NCI-H82 treated with DMSO at 0.1 percent for 48 hours (cell line): Measurements from ENCODE around the gene RAB4B.
"Not testable (repeated sequence)": the region's sequence is repeated elsewhere in the genome, so short reads cannot be mapped to it uniquely, and the experiment has no call there.

Experiments used
- DNase-seq: peaks from one replicate; lab custom pipeline; 2025; ENCODE audit not compliant: unreplicated experiment; lab: John Stamatoyannopoulos, UW

RAB4B gene

DNA sequence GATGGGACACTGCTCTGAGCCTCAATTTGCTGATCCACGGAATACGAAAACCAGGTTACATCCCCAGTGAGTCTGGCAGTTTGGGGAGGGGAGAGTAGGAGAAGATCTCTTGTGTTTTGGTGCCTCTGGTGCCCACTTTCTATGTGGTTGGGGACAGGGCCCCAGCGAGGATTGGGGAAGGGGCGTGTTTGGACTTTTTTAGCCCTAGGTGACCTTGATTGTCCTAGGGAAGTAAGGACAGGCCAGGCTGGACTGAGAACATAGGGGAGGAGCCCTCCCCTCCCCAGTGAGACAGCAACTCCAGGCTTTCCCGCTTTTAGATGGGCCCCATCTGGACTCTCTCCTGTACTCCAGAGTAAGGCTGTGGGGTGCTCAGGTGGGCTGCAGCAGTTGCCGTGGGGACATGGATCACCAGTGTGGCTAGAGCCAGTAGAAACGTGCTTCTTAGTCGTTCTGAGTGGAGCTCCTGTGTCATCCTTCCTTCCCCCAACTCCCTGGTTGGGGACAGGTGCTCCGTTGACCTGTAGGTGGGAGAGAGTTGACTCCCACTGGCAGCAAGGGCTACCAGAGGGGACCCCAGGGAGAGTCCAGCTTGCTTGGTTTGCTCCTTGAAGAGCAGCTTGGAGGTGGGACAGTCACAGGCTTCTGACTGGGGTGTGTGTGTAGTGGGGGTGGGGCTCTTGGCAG, 25.3 kb downstream of the RAB4B start:
- no peak for DNase-seq

DNA sequence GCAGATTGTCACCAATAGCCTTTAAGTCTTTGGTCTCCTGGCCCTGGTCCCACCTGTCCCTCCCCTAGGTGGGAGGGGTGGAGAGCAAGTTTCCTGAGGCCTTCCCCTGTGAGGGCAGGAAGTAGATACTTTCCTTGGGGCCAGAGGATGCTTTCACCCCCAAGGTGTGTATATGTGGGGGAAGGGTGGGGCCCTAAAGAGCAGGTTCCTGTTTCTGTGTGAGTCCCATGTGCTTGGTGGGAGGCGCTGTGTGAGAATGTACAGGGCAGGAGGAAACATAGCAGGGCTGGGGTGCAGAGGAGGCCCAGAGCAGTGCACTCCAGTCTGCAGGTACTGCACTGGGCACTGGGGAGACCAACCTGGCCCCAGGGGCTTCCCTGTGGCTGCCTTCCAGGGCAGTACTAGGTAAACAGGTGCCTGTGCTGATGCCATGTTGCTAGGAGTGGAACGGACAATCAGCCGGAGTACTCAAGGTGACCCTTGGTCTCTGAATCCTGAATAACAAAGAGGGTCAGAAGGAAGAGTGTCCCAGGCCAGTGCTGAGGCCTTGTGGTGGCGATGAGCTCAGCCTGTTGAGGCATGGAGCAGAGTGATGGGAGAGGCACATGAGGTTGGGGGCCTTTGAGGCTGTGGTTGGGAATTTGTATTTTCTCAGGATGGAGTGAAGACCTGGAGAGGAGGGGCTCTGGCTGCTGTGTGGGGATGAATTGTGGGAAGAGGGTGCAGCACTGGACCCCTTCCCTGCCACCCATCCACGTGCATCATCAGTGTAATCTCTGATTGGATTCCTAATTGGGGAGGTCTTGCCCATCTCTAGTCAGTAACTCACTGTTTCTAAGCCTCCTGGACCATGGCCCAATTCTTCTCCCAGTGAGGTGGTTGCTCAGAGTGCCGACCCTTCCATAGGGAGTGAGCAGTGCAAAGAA, 26.1 kb downstream of the RAB4B start:
- no peak for DNase-seq

- no peak for DNase-seq
Observed at GRCh38 chr19:40804783-40805242, 26.8 kb downstream of the RAB4B start.

- no peak for DNase-seq
Observed at GRCh38 chr19:40805258-40805868, 27.3 kb downstream of the RAB4B start.

- no peak for DNase-seq
Observed at GRCh38 chr19:40806423-40807146, 28.5 kb downstream of the RAB4B start.

- no peak for DNase-seq
Observed at GRCh38 chr19:40807147-40808020, 29.3 kb downstream of the RAB4B start.

DNA sequence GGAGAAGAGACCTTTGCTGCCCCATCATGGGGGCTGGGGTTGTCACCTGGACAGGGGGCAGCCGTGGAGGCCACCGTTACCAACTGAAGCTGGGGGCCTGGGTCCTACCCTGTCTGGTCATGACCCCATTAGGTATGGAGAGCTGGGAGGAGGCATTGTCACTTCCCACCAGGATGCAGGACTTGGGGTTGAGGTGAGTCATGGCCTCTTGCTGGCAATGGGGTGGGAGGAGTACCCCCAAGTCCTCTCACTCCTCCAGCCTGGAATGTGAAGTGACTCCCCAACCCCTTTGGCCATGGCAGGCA, 29.9 kb downstream of the RAB4B start:
- no peak for DNase-seq

- DNase-seq, result no peak
Observed at GRCh38 chr19:40808497-40808896, 30.4 kb downstream of the RAB4B start.

GRCh38 chr19:40809358-40810086, 31.5 kb downstream of the RAB4B start:
- no peak for DNase-seq

DNA sequence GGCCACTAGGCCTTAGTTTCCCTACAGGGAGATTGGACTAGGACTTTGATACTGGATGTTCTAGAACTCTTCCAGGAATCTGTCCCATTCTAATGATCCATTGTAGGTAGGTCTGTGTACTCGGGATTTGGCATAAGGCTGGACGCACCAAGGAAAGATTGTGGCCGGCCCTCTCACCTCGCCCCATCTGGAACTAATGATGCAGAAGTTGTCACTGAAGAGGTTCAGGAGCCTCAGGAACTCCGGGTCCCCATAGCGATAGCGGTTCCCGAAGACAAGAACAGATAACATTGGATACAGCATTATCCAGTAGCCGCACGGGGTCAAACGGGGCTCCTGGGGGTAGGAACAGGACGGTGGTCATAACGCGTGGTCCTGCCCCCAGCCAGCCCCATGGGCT, 32.1 kb downstream of the RAB4B start:
- DNase-seq, result no peak

- DNase-seq, result peak; percentile 60
Observed at GRCh38 chr19:40810649-40811408, 32.8 kb downstream of the RAB4B start.

DNA sequence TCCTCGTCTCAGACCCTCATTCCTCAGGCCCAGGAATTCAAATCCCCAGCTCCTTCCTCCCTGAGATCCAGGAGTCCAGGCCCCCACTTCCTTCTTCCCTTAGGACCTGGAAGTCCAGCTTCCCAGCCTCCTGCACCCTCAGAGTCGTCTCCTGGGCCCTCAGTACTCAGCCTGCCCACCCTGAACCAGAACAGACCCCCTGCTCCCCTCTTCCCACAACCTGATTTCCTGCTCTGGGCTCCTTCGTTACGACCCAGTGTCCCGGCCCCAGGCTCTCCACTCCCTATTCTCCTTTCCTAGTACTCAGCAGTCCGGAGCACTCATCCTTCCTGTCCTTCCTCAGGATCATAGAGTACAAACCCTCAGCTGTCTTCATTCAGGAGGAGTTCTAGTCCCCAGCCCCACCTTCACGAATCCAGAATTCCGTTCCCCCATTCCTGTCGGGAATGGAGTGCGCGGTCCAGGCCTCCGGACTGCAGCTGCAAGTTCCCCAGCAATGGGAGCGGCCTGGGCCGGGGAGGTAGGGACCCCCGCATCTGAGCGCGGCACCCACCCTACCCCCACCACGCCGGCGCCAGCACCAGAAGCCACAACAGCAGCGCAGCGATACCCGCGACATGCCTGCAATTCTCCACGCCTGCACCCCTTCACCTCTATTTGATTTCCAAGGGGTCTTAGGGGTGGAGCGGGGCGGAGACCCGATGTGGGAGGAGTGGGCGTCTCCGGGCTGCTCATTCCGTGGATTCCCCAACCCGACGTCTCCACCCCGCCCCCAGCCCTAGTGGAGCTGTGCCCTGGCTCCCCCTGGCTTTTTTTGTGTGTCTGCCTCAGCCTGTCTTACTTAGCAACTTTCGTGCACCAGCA, 33.7 kb downstream of the RAB4B start:
- DNase-seq, result no peak

- DNase-seq, result not testable (repeated sequence)
Observed at GRCh38 chr19:40812571-40812970, 34.5 kb downstream of the RAB4B start.

DNA sequence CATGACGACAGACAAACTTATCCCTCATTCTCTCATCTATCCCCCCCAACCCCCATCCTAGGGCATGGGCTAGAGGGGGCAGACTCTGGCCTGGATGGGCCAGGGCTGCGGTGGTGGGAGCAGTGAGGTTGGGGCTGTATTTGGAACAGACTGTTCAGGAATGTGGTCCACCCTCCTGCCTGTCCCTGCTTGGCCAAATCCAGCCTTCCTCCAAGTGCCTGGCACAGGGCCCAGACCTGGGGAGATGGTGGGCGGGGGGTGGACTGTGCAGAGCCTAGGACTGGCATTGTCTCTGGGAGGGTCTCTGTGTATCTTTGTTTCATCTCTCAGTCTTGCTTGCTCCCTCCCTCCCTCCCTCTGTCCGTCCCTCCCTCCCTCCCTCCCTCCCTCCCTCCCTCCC, 35.1 kb downstream of the RAB4B start:
- DNase-seq, result no peak

GRCh38 chr19:40815223-40815622, 37.2 kb downstream of the RAB4B start:
- peak; percentile 18 for DNase-seq

DNA sequence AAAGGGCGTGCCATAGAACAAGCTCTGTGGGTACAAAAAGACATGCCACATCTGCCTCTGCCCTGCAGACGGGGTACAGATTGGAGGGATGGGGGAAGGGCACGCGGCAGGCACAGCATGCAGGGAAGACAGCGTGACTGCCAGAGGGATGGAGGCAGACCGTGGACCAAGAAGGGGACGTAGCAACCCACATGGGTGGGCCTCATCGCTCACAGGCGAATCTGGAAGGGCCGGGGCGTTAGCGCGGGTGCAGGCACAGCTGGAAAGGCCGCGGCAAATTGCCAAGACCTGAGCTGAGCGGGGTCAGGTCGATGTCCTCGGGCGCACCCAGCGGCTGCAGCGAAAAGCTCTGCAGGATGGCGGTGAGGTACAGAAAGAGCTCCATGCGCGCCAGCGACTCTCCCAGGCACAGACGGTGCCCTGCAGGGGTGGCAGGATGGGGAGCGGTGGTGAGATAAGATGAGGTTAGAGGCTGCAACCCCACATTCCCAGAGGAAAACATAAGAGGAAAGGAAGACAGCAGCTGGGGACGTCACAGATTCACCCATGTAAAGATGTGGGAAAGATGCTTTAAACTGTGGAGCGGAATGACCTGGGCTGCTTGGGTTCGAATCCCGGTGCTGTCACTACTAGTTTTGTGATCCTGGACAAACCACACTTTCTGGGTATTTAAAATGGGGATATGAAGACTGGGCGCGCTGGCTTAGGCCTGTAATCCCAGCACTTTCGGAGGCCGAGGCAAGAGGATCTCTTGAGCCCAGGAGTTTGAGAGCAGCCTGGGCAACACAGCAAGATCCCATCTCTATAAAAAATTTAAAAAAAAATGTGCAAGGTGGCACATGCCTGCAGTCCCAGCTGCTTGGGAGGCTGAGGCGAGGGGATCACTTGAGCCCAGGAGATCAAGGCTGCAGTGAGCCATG, 40.7 kb downstream of the RAB4B start:
- not testable (repeated sequence) for DNase-seq
